Uterus (tissue), 2 donors: ENCODE results near the gene CXXC5.

Experiments
- CTCF ChIP-seq, 4 experiments: fragments of 200-600 bp in 2 of 4; fragments of 450-650 bp in 2 of 4; sonication (generic) in 2 of 4; IDR thresholded peaks; one replicate each; pipeline ENCODE4 v1.5.1; 2016 to 2019; ENCODE audit warnings: antibody characterized with exemption in 4 of 4, mild to moderate bottlenecking in 2 of 4, moderate library complexity in 1 of 4
- POLR2A ChIP-seq, 2 donors: fragments of 450-650 bp; IDR thresholded peaks; one replicate each; pipeline ENCODE4 v1.6.1; 2016; ENCODE audit warnings: antibody characterized with exemption in 2 of 2, mild to moderate bottlenecking in 1 of 2, moderate library complexity in 1 of 2

GRCh38 chr5:139733010-139733688 is 85.0 kb downstream of the CXXC5 start:
- TF ChIP-seq CTCF (IDR thresholded peaks at IDR 0.05) = no peak
- TF ChIP-seq POLR2A (IDR thresholded peaks at IDR 0.05) = no peak
